ENCODE results near the gene ZNF160. TPM values are rescaled to one million over a fixed set of nuclear protein-coding genes. Genes with fewer than 3 reads are reported as not detected.
A peak's percentile ranks its signal among the peaks of the same experiment; 100 is the strongest.

ZNF160 gene
- total RNA-seq, 4 donors from 2014 or later, result 38.9 to 65.7 (median 45.4) TPM

DNA sequence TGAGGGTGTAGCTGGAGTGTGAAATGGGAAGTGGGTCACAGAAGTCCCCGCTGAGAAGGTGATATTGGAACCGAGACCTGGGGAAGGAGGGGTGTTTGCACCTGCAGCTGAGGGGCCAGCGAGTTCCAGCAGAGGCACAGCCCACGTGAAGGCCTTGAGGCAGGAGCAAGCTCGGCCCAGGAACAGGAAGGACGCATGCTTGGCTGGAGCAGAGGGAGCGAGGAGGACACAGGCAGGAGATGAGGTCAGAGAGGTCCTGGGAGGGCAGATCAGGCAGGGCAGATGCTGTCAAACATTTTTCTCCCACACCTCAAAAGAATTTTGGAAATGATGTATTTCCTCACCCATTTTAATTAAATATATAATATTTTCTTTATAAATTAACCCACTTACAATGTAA lies 20.2 kb upstream of the ZNF160 start:
- H3K27ac ChIP-seq, result no peak overlapping the region

DNA sequence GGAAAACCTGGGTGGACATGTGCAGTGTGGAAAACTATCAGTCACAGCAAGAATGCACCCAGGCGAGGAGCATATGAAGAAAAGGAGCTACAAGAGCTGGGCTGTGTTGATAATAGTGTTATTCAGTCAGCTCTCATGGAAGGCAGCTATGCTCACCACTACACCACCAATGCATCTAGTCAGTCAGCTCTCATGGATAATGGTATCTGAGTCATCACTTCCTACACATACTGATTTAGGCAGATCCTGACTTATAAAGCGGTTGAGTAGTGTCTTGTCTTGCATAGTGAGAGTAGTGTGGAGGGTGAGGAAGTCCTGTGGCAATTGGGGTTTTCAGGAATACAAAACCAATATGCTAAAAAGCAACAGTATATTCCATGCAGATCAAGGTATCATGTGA lies 9.1 kb upstream of the ZNF160 start:
- no peaks in the 10 kb centered on the region for H3K27me3 ChIP-seq
- TF ChIP-seq EP300 (IDR thresholded peaks at IDR 0.05) (no peak), POLR2A (IDR thresholded peaks at IDR 0.05) (no peak)
- TF ChIP-seq, protein P1, sequence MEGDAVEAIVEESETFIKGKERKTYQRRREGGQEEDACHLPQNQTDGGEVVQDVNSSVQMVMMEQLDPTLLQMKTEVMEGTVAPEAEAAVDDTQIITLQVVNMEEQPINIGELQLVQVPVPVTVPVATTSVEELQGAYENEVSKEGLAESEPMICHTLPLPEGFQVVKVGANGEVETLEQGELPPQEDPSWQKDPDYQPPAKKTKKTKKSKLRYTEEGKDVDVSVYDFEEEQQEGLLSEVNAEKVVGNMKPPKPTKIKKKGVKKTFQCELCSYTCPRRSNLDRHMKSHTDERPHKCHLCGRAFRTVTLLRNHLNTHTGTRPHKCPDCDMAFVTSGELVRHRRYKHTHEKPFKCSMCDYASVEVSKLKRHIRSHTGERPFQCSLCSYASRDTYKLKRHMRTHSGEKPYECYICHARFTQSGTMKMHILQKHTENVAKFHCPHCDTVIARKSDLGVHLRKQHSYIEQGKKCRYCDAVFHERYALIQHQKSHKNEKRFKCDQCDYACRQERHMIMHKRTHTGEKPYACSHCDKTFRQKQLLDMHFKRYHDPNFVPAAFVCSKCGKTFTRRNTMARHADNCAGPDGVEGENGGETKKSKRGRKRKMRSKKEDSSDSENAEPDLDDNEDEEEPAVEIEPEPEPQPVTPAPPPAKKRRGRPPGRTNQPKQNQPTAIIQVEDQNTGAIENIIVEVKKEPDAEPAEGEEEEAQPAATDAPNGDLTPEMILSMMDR (IDR thresholded peaks at IDR 0.05), result no peak
- H3K9me3 ChIP-seq, result peaks cover 0 to 33% (median 8%) of the 10 kb centered on the region in 4 donors
- no peak overlapping the region for H3K4me3 ChIP-seq
- H3K27ac ChIP-seq, result no peak overlapping the region
- 87 to 93% methylated on average over 2 of the region's 2 CpGs for WGBS, 2 donors
- no peaks in the 10 kb centered on the region for H3K4me1 ChIP-seq
- H3K36me3 ChIP-seq, result peaks cover 6 to 90% (median 7%) of the 10 kb centered on the region in 3 donors
- no peak for DNase-seq (ENCODE audit: low spot score in 2 of 2)

More for the DNA sequence above, 20.2 kb upstream of the ZNF160 start:
- Histone ChIP-seq H3K4me1 (no peaks in the 10 kb centered on the region), H3K9me3 (peaks cover 0 to 13% (median 2%) of the 10 kb centered on the region in 4 donors), H3K36me3 (peaks cover 0 to 37% (median 0%) of the 10 kb centered on the region in 3 donors), H3K4me3 (no peak overlapping the region), H3K27me3 (no peaks in the 10 kb centered on the region)
- WGBS, 2 donors, result 84 to 85% methylated on average over 7 of the region's 7 CpGs
- no peak for DNase-seq (ENCODE audit: low spot score in 2 of 2)
- TF ChIP-seq, protein P1 (IDR thresholded peaks at IDR 0.05), result no peak
- no peak for TF ChIP-seq POLR2A (IDR thresholded peaks at IDR 0.05)
- no peak for TF ChIP-seq EP300 (IDR thresholded peaks at IDR 0.05)

DNA sequence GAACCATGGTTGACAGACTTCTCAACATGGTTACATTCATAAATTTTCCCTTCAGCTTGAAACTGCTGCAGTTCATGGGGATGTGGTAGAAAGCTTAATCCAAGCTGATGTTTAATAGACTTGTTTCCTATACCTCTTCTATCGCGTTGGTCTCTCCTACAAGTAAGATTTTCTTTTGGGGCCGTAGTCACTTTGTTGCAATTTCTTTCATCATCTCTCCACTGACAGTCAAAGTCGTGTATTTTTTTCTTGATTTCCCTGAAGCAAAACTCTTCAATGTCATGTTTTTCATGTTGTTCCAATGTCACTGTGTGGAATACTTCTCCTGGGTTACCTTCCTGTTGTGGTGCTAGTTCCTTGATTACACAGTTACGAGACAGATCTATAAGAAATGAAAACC lies 6.3 kb upstream of the ZNF160 start:
- peaks cover 2 to 62% (median 6%) of the 10 kb centered on the region in 3 donors for H3K36me3 ChIP-seq
- TF ChIP-seq POLR2A (IDR thresholded peaks at IDR 0.05) (no peak), EP300 (IDR thresholded peaks at IDR 0.05) (no peak)
- TF ChIP-seq, protein P1 (IDR thresholded peaks at IDR 0.05), result no peak
- peaks cover 0 to 19% (median 4%) of the 10 kb centered on the region in 4 donors for H3K9me3 ChIP-seq
- no peak overlapping the region for H3K27ac ChIP-seq
- no peak overlapping the region for H3K4me3 ChIP-seq
- 96% methylated on average over 5 of the region's 5 CpGs for WGBS, 2 donors
- H3K4me1 ChIP-seq, result no peaks in the 10 kb centered on the region
- no peak for DNase-seq (ENCODE audit: low spot score in 2 of 2)
- H3K27me3 ChIP-seq, result no peaks in the 10 kb centered on the region

DNA sequence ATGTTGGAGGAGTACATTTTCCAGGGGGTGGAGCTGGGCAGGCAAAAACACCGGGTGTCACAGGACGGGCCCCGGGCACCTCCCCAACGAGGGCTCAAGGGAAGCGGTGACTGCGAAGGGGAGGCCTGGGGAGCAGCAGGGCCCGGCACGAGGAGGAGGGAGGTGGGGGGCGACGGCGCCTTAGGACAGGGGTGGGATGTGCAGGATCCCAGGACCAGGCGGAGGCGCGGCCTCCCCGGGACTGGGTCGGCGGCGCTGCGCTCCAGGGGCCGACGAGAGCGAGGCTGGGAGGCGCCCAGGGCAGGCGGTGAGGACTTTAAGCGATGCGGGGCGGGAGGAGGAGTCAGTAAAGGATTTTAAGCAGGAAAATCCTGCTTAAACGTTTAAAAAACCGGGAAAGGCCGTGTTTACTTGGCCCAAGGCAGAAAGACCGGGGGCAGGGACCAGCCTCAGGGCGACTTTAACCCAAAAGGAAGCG lies 427 bp downstream of the ZNF160 start:
- Histone ChIP-seq H3K27ac (peak overlapping the region; percentile 66 to 94 (median 92)), H3K4me1 (peaks cover 0 to 36% (median 12%) of the 10 kb centered on the region in 4 donors)

DNA sequence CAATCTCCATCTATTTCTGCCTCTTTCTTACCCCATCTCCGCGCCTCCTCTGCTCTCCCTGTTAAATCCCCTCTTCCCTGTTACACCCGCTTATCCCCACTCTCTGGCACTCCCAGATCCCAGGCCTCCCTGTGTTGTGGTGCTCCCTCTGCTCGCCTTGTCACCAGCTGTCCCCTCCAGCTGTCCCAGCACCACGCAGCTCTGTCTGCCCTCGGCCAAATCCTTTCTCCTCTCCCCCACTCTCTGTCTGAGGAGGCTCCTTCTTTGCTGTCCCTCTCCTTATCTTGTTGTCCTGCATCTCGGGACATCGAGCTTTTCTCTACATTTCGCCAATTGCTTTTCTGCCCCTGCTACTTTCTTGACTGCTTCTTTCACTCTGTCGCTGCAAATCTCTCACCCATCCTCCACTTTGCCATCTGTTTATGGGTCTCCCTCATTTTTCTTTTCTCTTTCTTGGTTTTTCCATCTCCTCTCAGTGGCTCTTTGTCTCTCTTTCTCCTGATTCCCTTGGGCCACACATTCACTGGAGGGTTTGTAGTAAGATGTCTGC lies 941 bp downstream of the ZNF160 start:
- no peak for DNase-seq (ENCODE audit: low spot score in 2 of 2)
- peaks cover 0 to 41% (median 12%) of the 10 kb centered on the region in 4 donors for H3K4me1 ChIP-seq
- 25 to 30% methylated on average over 10 of the region's 10 CpGs for WGBS, 2 donors
- H3K9me3 ChIP-seq, result no peaks in the 10 kb centered on the region
- TF ChIP-seq, protein P1 (IDR thresholded peaks at IDR 0.05), result no peak
- no peak for TF ChIP-seq EP300 (IDR thresholded peaks at IDR 0.05)
- TF ChIP-seq POLR2A (IDR thresholded peaks at IDR 0.05), result no peak
- H3K27ac ChIP-seq, result peak overlapping the region; percentile 66 to 94 (median 92)
- H3K27me3 ChIP-seq, result no peaks in the 10 kb centered on the region
- H3K36me3 ChIP-seq, result peaks cover 0 to 26% (median 0%) of the 10 kb centered on the region in 3 donors
- H3K4me3 ChIP-seq, result peak overlapping the region; percentile 63 to 98 (median 86)

More for the DNA sequence above, 427 bp downstream of the ZNF160 start:
- 0% methylated on average over 29 to 33 of the region's 33 CpGs for WGBS, 2 donors
- Histone ChIP-seq H3K4me3 (peak overlapping the region; percentile 63 to 98 (median 86)), H3K9me3 (peaks cover 0 to 1% (median 0%) of the 10 kb centered on the region in 4 donors), H3K27me3 (no peaks in the 10 kb centered on the region), H3K36me3 (peaks cover 0 to 21% (median 0%) of the 10 kb centered on the region in 3 donors)
- TF ChIP-seq EP300 (IDR thresholded peaks at IDR 0.05), result no peak
- TF ChIP-seq, protein P1 (IDR thresholded peaks at IDR 0.05), result no peak
- TF ChIP-seq POLR2A (IDR thresholded peaks at IDR 0.05), result no peak
- peak in 1 of 2 donors; percentile 4 for DNase-seq (ENCODE audit: low spot score in 2 of 2)
